Astrocyte of the spinal cord (primary cell): ENCODE measurements around the gene UBAC2.
"Not testable (repeated sequence)": the region's sequence is repeated elsewhere in the genome, so short reads cannot be mapped to it uniquely, and the experiment has no call there.

Experiments
- DNase-seq: peaks from one replicate; pipeline ENCODE4 v3.0.0; 2011; ENCODE audit warnings: low read depth, low spot score
- H3K4me3 ChIP-seq: 2 replicates; pipeline ENCODE4 v1.5.1; 2011; ENCODE audit warnings: low read depth, mild to moderate bottlenecking, low read length, moderate library complexity
- in situ Hi-C: cut with HindIII; loops from 2 replicates; pipeline ENCODE4 v1.10.0; 2017; ENCODE audit warnings: low sequenced_read_pairs
- TF ChIP-seq, protein P1 (sequence below): IDR thresholded peaks from 2 replicates; pipeline ENCODE4 v1.5.1; 2012; ENCODE audit warnings: low read depth, mild to moderate bottlenecking, low read length, inconsistent platforms

Gene UBAC2

DNA sequence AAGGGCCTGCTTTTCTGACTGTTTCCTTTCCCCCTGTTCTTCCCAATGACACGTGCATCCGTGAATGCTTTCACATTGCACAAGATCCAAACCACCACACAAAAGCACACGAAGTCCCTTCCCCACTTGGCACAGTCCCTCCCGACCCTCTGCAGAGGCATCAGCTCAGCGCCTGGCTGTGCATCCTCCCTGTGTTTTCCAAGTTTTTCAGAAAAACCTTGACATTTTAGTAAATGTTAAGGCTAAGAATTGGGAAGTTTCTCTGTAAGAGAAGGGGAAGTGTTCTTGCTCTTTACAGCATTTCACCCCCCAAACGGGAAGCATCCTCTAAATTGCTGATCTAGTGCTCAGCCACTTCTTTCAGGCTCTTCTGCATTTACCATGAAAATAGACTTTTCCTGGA is 206.1 kb downstream of the UBAC2 start:
- TF ChIP-seq, protein P1, sequence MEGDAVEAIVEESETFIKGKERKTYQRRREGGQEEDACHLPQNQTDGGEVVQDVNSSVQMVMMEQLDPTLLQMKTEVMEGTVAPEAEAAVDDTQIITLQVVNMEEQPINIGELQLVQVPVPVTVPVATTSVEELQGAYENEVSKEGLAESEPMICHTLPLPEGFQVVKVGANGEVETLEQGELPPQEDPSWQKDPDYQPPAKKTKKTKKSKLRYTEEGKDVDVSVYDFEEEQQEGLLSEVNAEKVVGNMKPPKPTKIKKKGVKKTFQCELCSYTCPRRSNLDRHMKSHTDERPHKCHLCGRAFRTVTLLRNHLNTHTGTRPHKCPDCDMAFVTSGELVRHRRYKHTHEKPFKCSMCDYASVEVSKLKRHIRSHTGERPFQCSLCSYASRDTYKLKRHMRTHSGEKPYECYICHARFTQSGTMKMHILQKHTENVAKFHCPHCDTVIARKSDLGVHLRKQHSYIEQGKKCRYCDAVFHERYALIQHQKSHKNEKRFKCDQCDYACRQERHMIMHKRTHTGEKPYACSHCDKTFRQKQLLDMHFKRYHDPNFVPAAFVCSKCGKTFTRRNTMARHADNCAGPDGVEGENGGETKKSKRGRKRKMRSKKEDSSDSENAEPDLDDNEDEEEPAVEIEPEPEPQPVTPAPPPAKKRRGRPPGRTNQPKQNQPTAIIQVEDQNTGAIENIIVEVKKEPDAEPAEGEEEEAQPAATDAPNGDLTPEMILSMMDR: no peak
- DNase-seq: no peak
- H3K4me3 ChIP-seq: no peak overlapping the region
- in situ Hi-C loops: no loop called here

DNA sequence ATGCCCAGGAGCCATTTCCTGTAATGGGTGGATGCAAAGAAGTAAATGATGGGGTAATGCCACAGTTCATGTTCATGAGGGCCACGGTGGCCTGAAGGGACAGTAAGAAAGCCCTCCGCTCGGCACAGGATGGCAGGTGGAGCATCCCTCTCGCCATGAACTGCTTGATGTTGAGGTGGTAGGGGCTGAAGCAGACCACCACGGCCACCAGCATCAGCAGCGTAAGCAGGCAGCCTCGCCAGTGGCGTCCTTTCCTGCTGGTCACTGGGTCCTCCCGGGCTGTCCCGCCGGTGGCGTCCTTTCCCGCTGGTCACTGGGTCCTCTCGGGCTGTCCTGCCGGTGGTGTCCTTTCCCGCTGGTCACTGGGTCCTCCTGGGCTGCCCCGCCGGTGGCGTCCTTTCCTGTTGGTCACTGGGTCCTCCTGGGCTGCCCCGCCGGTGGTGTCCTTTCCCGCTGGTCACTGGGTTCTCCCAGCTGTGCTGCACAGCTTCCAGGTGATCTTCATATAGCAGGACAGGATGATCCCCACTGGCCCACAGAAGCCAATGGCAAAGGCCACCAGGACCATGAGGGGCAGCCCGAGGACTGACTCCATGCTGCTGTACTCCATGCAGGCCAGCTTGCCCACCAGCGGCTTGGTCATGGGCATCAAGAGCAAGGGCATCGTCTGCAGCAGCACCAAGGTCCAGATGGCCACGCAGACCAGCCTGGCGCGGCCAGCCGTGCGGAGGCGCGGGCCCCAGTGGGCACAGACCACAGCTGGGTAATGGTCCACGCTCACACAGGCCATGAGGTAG is 207.4 kb downstream of the UBAC2 start:
- TF ChIP-seq, protein P1: no peak
- DNase-seq: no peak
- in situ Hi-C loops: no loop called here

DNA sequence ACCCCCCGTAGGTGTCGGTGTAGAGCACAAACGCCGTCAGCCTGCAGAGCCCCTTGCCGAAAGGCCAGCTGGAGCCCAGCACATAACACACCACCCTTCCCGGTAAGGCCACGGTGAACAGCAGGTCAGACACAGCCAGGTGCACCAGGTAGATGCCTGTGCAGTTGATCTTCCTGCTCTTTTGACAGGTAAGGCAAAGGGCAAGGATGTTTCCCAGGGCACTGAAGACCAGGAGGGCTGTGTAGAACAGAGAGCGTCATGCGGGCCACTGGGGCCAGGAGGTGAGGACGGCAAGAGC is 208.0 kb downstream of the UBAC2 start:
- DNase-seq: no peak
- TF ChIP-seq, protein P1: no peak
- no peak overlapping the region for H3K4me3 ChIP-seq
- in situ Hi-C loops: no loop called here

More for the DNA sequence above, 207.4 kb downstream of the UBAC2 start:
- no peak overlapping the region for H3K4me3 ChIP-seq

DNA sequence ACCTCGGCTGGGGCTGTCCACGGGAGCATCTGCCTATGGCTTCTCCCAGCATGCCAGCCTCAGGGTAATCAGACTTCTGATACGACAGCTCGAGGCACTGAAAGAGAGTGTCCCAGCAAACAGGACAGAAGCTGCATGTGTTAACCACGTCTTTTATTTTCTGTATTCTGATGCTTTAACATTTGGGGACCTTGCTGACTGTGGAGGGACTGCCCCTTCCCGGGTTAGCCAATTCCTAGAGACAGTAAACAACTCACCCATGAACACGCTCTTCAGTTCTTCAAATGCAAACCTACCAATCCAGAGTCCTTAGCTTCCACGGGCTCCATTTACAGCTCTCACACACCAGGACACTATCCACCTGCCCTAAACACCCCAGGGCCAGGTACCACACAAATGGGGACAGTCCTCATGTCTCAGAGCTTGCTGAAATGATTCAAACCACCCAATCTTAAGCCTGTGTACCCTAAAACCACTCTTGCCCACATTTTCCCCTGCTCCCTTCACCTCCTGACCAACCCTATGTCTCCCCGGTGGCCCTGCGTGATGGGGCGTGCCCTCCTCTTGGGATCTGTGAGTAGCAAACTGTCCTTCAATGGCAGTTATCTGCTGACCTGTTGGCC is 208.9 kb downstream of the UBAC2 start:
- in situ Hi-C loops, H3K4me3 ChIP-seq, DNase-seq: not testable (repeated sequence)

DNA sequence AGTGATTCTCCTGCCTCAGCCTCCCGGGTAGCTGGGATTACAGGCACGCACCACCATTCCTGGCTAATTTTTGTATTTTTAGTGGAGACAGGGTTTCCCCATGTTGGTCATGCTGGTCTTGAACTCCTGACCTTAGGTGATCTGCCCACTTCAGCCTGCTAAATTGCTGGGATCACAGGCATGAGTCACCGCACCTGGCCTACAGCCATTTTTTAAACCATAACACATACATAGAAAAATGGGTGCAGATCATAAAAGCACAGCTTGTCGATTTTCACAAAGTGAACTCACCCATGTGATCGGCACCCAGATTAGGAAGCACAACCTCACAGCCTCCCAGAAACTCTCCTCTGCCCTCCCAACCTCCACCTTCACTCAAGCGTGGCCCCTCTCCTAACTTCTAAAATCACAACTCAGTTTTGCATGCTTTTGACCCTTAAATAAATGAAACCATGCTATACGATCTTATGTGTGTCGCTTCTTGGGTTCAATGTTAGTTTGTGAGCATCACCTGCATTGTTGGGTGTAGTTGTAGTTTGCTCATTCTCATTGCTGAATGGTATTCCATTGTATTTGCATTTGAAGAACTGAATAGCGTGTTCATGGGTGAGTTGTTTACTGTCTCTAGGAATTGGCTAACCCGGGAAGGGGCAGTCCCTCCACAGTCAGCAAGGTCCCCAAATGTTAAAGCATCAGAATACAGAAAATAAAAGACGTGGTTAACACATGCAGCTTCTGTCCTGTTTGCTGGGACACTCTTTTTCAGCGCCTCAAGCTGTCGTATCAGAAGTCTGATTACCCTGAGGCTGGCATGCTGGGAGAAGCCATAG is 210.2 kb downstream of the UBAC2 start:
- in situ Hi-C loops: not testable (repeated sequence)

DNA sequence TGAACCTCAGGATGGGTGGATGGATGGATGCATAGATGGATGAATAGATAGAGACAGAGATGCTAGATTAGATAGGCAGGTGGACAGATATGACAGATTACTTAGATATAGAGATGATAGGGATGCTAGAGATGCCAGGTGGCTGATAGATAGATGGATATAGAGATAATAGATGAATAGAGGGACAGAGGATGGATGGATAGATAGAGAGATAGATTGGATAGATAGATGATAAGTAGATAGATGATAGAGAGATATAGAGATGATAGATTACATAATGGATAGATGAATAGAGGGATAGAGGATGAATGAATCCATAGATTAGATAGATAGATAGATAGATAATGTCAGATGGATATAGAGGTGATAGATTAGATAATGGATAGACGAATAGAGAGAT is 212.2 kb downstream of the UBAC2 start:
- H3K4me3 ChIP-seq: no peak overlapping the region
- no peak for DNase-seq
- TF ChIP-seq, protein P1: no peak
- in situ Hi-C loops: no loop called here

More for the DNA sequence above, 210.2 kb downstream of the UBAC2 start:
- not testable (repeated sequence) for DNase-seq, H3K4me3 ChIP-seq

DNA sequence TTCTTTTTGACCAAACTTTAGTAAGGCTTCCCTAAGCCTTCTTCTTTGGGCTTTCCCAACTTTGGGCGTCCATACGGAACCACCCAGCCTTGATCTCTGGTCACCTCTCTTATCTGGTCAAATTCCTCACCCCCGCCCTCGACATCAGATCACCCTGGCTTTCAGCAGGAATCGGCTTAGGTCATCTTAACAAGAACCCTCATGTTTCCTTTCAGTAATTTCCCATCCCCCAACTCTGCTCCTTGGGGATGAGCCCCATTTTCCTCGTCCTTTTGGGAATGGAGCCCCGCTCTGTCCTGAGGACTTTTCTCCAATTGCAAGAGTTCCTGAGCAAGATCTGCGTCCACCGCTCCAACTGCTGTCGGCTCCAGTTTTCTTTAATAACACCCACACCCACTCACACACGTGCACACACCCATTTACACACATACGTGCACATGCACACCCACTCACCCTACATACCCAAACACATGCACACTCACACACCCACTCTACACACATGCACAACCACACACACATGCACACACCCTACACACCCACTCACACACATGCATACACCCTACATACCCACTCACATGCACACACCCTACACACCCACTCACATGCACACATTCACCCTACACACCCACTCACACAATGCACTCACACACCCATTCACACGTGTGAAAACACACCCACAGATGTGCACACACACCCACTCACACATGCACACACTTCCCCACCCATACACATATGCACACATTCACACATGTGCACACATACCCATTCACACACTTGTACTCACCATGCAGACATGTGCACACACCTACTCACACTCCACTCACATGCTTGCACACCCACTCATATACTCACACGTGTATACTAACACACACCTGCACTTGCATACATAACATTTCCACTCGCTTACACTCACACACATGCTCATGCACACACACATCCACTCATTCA is 213.7 kb downstream of the UBAC2 start:
- DNase-seq: no peak
- TF ChIP-seq, protein P1: no peak
- in situ Hi-C loops: no loop called here
- H3K4me3 ChIP-seq: no peak overlapping the region
